Tibial artery (tissue), 4 donors: ENCODE data around the gene FGF12.

Experiments used
- DNase-seq, 2 donors: peaks; one replicate each; pipeline ENCODE4 v3.0.0-alpha.2; 2019
- H3K27ac ChIP-seq, 2 donors: fragments of 200-600 bp; sonication (generic) in 1 of 2; 1 replicate in 1 of 2; 2 replicates in 1 of 2; pipeline ENCODE4 v1.5.1; 2018 to 2019; ENCODE audit warnings: mild to moderate bottlenecking in 1 of 2
- H3K27me3 ChIP-seq, 2 donors: fragments of 200-600 bp; sonication (generic) in 1 of 2; one replicate each; pipeline versions ENCODE4 v1.5.1 to v1.6.0; 2016 to 2019
- H3K36me3 ChIP-seq, 3 donors: fragments of 200-600 bp; sonication (generic) in 2 of 3; one replicate each; pipeline ENCODE4 v1.5.1; 2016 to 2019; ENCODE audit warnings: mild to moderate bottlenecking in 2 of 3
- H3K4me1 ChIP-seq, 4 donors: fragments of 200-600 bp; sonication (generic) in 2 of 4; 1 replicate in 3 of 4; 2 replicates in 1 of 4; pipeline ENCODE4 v1.5.1; 2016 to 2019
- H3K4me3 ChIP-seq, 2 donors: fragments of 200-600 bp; sonication (generic) in 1 of 2; 1 replicate in 1 of 2; 2 replicates in 1 of 2; pipeline ENCODE4 v1.5.1; 2018 to 2019; ENCODE audit warnings: mild to moderate bottlenecking in 2 of 2
- H3K9me3 ChIP-seq, 3 donors: fragments of 200-600 bp; sonication (generic) in 1 of 3; one replicate each; pipeline ENCODE4 v1.5.1; 2016 to 2019
- CTCF ChIP-seq, 2 experiments: fragments of 200-600 bp in 1 of 2; fragments of 450-650 bp in 1 of 2; IDR thresholded peaks; one replicate each; pipeline ENCODE4 v1.5.1; 2017 to 2019; ENCODE audit warnings: antibody characterized with exemption in 2 of 2, mild to moderate bottlenecking in 1 of 2, moderate library complexity in 1 of 2
- intact Hi-C: fragments of 100-400 bp; cut with DNase I; formaldehyde crosslinking; loops from one replicate; pipeline ENCODE4 v1.15.0; 2023; ENCODE audit warnings: low total_unique reads

FGF12 gene

GRCh38 chr3:192372616-192373015 is 354.7 kb downstream of the FGF12 start:
- no peak overlapping the region for H3K4me3 ChIP-seq
- no peak for DNase-seq
- intact Hi-C loops, result no loop called here
- H3K9me3 ChIP-seq, result no peaks in the 10 kb centered on the region
- H3K27me3 ChIP-seq, result no peaks in the 10 kb centered on the region
- H3K36me3 ChIP-seq, result no peaks in the 10 kb centered on the region
- no peak overlapping the region for H3K27ac ChIP-seq
- no peak for TF ChIP-seq CTCF (IDR thresholded peaks at IDR 0.05)
- no peaks in the 10 kb centered on the region for H3K4me1 ChIP-seq

DNA sequence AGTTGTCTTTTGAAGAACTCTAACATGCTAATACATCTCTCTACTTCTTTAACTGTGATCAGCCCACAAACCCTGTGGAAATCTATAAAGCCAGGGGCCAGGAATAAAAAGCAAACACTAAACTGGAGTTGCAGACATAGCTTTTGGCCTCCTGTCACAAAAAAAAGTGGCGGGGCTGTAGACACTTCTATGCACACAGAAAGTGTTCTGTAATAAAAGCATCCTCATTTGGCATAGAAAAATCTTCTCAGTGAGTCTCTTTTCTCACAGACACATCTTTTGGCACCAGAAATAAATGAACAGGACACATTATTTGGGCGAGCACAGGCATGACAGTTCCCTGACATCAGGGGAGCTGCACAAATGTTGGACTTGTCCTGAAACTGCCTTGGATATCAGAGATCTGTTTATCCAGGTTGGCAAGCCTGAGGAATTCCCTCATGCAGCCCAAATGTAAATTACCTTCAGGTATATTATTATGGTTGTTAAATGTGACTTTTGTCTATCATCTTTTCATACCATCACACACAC is 355.4 kb downstream of the FGF12 start:
- Histone ChIP-seq H3K27ac (no peak overlapping the region), H3K27me3 (no peaks in the 10 kb centered on the region), H3K4me1 (no peaks in the 10 kb centered on the region), H3K4me3 (no peak overlapping the region), H3K9me3 (no peaks in the 10 kb centered on the region), H3K36me3 (no peaks in the 10 kb centered on the region)
- no peak for TF ChIP-seq CTCF (IDR thresholded peaks at IDR 0.05)
- DNase-seq, result no peak
- intact Hi-C loops, result no loop called here

DNA sequence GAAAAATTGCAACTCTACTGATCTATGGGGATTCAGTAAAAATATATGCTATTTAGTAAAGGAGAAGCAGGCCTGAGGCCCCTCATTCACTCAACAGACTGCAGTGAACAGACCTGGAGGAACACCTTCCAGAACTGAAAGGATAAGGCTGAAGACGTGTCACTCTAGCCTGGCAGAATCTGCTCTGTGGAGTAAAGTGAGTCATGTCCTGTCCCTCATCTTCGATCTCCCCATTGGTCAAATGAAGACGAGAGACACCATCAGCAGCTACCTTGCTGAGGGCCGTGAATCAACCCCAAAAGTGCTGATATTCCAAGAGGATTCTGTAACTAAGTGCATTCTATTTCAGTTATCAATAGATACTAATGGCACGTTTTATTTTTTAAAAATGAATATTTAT is 359.7 kb downstream of the FGF12 start:
- Histone ChIP-seq H3K36me3 (no peaks in the 10 kb centered on the region), H3K27ac (no peak overlapping the region), H3K27me3 (no peaks in the 10 kb centered on the region), H3K4me3 (no peak overlapping the region), H3K4me1 (no peaks in the 10 kb centered on the region), H3K9me3 (no peaks in the 10 kb centered on the region)
- no peak for DNase-seq
- intact Hi-C loops, result no loop called here
- no peak for TF ChIP-seq CTCF (IDR thresholded peaks at IDR 0.05)

- H3K27ac ChIP-seq, result no peak overlapping the region
- no peaks in the 10 kb centered on the region for H3K9me3 ChIP-seq
- DNase-seq, result no peak
- TF ChIP-seq CTCF (IDR thresholded peaks at IDR 0.05), result no peak
- H3K4me1 ChIP-seq, result no peaks in the 10 kb centered on the region
- no peaks in the 10 kb centered on the region for H3K27me3 ChIP-seq
- H3K4me3 ChIP-seq, result no peak overlapping the region
- intact Hi-C loops, result no loop called here
- no peaks in the 10 kb centered on the region for H3K36me3 ChIP-seq
Measured at GRCh38 chr3:192366916-192367315, 360.4 kb downstream of the FGF12 start.

DNA sequence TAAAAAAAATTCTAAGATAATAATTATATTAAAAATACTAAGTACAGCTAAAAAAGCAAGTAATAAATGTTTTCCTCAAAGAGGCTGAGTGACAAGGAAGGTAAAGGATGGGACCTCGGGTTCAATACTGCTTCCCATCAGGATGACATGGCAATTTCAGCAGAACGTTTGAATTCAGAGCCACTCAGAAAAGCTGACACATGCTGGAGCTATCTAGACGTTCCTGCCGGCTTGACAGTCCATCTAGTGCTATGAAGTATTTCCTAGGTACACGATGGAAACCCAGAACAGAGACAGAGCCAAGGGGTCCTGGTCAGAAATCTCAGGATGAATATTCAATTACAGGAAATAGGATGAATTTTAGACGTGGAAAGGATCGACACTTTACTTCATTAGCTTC is 361.8 kb downstream of the FGF12 start:
- H3K36me3 ChIP-seq, result no peaks in the 10 kb centered on the region
- intact Hi-C loops, result no loop called here
- H3K4me1 ChIP-seq, result no peaks in the 10 kb centered on the region
- no peaks in the 10 kb centered on the region for H3K27me3 ChIP-seq
- H3K4me3 ChIP-seq, result no peak overlapping the region
- no peaks in the 10 kb centered on the region for H3K9me3 ChIP-seq
- no peak for TF ChIP-seq CTCF (IDR thresholded peaks at IDR 0.05)
- H3K27ac ChIP-seq, result no peak overlapping the region
- no peak for DNase-seq

- no peaks in the 10 kb centered on the region for H3K27me3 ChIP-seq
- no peak overlapping the region for H3K27ac ChIP-seq
- no peaks in the 10 kb centered on the region for H3K36me3 ChIP-seq
- no peaks in the 10 kb centered on the region for H3K9me3 ChIP-seq
- no peak for TF ChIP-seq CTCF (IDR thresholded peaks at IDR 0.05)
- H3K4me3 ChIP-seq, result no peak overlapping the region
- H3K4me1 ChIP-seq, result no peaks in the 10 kb centered on the region
- DNase-seq, result no peak
- intact Hi-C loops, result no loop called here
Measured at GRCh38 chr3:192364316-192364715, 363.0 kb downstream of the FGF12 start.
